Kidney tubule cell (primary cell): ENCODE results near the gene CCDC102B.
"Not testable (repeated sequence)": the region's sequence is repeated elsewhere in the genome, so short reads cannot be mapped to it uniquely, and the experiment has no call there.

ENCODE experiments used
- DNase-seq: peaks from one replicate; pipeline ENCODE4 v3.0.0-alpha.2; 2018; ENCODE audit warnings: low spot score

Gene CCDC102B

DNA sequence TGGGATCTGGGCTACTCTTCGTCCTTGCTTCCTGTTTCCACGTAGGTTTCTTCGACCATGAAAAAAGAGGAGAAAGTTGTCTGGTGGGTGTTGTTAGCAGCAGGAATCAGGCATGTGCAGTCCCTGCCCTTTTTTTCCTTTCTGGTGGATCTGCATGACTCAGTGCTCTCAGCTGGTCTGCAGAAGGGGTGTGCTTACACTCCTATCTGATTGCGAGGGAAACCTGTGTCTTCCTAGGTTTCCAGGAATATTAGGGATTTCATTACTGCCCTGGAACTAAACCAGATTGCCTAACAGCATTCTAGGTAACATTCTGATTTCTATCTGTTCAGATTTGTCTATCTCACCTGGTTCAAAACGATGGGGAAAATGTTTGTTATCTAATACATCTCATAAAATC lies 174.3 kb downstream of the CCDC102B start:
- DNase-seq: no peak

DNA sequence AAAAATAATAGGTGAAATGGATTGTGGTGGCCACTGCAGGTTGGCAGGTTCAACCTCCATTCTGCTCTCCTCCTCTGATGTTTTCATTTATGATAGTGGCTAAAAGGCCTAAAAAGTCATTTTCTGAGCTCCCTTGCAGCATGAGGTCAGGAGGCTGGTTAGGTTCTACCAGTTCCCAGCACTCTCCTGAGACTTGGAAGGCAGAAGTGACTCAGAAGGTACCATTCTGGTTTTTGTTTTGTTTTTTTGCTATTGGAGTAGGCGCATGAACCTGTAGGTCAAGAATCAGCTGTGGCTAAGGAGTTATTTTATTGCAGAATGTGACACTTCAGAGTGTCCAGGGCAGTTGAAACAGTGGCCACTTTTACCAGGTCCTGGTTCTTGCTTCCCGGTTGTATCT lies 181.9 kb downstream of the CCDC102B start:
- DNase-seq: no peak

DNA sequence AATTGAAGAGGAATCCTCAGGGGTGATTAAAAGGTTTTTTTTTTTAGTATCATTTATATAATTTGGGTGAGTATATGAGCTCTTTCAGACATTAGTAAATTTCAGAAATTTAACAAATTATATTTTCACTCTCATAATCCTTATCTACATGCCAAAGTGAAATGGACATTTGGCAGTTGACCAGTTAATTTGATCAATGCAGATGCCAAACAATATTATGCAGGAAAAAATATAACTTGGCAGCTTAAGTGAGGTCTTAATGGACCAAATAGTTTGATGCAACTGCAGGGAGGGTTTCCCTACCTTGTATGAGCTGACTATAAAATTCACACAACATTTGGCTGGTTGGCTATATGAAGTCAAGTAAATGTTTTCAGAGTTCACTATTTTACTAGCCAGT lies 185.2 kb downstream of the CCDC102B start:
- DNase-seq: no peak

DNA sequence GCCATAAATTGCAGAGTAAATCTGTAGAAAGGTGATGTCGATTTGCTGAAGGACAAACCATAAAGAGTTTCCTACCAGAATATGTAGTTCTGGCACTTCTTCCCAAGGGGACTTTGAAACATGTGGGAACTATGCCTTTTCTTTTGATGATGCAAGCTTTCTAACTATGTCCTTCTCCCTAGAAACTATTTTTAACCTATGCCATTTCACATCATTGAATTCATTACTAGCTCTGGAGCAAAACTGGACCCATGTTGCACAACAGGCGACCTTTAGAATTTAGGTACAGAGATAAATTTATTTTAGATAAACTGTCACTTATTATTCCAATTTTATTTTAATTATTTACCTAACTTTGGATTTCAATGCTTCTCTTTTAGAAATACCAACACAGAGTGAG lies 186.5 kb downstream of the CCDC102B start:
- DNase-seq: no peak

DNA sequence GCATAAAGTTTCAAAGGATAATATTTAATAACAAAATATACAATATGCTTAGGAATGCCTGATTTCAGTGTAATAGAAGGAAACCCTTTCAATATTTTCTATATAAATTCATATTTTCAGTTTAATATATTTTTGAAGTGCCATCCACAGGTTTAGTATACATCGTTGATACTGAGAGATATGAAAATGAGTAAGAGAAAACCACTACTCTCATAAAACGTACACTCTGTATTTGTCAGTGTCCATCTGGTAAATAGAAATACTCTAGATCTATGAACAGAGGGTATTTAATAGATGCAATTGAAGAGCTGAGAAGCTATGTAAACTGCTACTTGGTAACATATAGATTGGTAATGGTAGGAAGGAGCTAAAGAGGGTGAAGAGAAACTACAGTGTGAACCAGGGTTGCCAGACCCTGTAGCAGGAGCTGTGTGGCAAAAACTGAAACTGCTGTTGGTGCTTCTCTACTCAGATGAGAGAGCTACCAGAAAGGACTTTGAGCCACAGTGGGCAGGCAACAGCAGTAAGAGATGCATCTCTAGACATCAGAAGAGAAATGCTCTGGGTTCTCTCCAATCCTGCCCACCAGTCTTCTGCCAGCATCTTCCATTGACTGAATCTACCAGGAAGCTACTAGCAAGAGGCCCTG lies 187.4 kb downstream of the CCDC102B start:
- no peak for DNase-seq

DNA sequence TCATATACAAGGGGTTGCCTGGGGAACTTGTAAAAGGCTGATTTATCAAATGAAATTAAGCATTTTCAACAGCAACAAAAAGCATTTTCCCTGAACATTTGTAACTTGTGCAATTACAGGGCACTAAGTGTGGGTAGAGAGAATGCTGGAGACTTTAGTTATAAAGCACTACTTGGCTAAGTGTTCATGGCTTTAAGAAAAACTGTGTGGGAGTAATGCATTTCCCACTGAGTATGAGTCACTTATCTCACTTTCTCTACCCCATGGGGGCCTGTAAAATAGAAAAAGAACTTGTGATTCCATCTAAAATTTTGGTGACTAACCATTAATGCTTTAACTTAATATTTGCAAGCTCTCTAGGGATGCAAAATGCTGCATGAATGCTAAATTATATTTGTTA lies 193.4 kb downstream of the CCDC102B start:
- no peak for DNase-seq

DNA sequence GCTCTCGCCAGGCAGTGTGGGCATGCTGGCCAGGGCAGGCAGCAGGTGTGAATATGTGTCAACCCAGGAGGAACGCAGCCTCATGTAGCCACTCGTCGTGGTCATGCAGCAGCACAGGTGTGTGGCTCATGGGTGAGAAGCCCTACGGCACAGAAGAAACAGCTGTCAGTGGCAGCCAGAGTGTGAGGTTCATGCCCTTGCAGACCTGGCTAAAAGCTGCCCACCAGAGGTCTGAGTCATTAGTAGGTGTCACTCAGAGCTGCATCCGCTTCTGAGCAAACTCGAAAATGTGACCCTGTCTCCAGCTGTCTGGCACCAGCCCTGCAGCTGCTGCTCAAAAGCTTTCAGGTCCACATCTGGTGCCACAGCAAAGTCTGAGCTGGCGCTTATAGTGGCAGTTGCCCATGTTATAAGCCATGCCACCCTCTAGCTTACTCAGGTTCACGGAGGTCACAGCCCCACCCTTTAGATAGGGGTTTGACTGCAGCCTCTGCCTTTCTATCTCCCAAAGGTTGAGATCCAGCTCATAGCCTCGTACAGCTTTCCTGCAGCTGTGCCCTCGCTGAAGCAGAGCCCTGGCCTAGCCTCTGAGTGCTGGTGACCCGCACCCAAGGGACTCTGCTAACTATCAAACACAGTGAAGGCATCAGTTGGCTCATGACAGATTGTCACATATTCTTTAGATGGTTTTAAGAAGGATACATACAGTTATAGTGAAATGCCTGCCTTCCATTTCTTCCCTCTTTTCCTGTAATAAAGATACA lies 195.0 kb downstream of the CCDC102B start:
- no peak for DNase-seq

DNA sequence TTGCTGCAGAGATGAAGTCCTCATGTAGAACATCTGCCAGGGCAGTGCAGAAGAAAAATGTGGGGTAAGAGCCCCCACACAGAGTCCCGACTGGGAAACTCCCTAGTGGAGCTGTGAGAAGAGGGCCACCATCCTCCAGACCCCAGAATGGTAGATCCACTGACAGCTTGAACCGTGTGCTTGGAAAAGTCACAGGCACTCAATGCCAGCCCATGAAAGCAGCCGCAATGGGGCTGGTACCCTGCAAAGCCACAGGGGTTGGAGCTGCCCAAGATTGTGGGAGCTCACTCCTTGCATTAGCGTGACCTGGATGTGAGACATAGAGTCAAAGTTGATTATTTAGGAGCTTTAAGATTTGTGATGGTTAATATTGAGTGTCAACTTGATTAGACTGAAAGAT lies 197.8 kb downstream of the CCDC102B start:
- no peak for DNase-seq

DNA sequence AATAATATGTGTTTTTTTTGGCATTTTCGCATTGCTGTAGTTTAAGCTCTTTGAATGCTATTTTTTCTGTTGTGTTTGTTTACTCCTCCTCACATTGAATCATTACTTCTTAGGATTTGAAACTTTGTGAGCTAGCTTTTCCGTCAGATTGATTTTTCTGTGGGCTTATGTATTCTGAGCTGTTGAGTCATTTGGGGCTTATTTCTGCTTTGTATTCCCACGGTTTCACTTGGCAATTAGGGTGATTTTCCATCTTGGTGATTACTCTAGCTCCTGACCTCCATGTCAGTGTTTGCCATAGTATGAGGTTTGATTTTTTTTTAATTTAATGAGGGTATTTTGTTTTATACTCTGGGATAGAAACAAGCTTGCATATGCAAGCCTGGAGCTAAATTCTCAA lies 200.0 kb downstream of the CCDC102B start:
- no peak for DNase-seq

DNA sequence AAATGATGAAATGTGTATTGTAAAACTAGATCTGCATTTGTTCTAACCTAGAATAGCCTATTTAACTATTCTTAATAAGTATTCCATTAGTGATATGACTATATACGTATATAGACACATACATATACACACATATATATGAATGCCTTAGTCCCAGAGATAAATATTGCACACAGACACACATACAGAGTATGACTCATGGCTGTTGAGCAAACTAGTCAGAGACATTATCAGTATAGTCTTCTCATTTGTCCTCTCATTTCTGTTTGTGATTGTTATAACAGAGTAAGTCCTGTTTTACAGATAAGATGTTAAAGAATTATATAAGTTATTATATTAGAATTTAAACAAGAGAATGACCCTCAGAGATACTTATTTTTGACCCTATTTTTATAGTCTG lies 202.5 kb downstream of the CCDC102B start:
- no peak for DNase-seq

DNA sequence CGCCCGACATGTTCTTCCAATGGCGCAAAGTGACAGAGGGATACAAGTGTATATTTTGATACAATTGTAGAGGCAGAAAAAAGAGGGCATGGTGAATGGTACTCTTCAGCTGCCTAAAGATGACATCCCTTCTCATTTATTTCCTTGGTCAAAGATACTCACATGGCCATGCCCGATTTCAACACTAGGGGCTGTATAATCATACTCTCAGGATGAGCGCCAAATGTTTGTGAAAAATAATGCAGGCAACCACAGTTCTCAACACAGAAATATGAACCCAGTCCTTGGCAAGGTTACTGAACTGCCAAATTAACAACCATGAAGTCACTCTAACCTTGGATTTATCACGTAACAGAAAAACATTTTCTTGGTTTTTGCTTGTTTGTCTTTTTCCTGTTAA lies 204.4 kb downstream of the CCDC102B start:
- DNase-seq: no peak

DNA sequence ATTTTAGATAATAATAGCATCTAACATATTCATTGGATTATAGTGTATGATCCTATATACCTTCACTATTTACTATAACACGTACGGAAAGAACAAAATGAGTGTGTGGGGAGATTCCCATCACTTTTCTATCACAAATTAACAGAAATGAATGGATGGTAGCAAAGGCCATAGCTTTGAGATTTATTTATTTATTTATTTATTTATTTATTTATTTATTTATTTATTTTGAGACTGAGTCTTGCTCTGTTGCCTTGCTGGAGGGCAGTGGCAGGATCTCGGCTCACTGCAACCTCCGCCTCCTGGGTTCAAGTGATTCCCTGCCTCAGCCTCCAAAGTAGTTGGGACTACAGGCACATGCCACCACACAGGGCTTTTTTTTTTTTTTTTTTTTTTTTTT lies 208.3 kb downstream of the CCDC102B start:
- not testable (repeated sequence) for DNase-seq

DNA sequence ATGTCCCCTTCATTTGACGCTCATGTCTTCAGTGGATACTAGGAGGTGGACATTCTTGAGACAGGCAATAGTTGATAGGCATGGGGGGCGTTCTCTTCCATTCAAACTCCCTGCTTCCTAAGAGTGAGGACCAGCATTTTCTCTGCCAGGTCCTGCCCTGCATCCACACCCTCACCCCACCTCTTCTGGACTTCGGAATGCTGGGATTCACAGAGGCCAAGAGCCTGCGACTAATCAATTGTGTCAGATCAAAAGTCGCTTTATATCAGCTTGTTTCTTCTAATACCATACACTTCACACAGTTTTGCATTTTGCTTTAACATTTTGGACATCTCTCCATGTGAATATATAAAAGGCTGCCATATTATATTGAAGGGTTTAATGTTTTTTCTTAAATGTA lies 210.7 kb downstream of the CCDC102B start:
- no peak for DNase-seq

DNA sequence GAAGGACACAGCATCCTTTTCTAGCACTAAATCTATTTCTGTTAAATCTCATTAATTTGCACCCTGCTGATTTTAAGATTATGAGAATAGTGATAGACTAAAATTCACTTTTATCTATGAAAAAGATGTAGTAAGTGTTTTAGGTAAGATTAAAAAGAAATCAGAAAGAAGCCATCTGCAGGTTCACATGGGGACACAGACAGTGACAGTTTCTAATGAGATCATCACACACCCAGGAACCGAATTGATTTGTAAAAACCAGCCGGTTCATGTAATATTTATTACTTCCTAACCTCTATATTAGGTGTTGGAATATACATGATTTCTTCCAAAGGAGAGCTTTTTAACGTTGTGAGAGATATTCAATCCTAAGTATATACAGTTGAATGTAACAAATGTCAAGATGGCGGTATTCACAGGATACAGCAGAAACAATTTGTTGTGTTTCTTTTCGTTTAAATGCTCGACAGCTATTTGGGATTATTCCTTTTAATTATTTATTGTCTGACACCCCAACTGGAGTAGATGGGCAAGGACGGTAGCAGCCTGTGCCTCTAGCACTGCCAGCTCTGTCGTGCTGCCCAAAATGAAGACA lies 223.4 kb downstream of the CCDC102B start:
- no peak for DNase-seq

DNA sequence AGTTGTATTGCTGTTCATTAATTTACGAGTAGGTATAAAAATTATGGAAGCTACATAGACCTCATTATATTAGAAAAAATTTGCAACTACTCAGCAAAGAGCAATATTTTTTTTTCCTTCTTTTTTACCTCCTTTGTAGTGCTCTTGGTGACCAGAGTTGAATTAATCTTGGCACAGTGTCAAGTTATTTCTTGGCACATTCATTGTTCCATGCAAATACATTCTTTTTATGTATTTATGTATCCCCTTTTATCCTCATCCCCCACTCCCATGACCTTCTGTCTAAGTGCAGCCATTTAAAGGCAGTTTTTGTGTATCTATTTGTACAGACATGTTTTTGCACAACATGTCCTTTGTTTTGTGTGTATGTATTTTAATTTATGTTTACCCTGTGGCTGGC lies 224.5 kb downstream of the CCDC102B start:
- DNase-seq: no peak

DNA sequence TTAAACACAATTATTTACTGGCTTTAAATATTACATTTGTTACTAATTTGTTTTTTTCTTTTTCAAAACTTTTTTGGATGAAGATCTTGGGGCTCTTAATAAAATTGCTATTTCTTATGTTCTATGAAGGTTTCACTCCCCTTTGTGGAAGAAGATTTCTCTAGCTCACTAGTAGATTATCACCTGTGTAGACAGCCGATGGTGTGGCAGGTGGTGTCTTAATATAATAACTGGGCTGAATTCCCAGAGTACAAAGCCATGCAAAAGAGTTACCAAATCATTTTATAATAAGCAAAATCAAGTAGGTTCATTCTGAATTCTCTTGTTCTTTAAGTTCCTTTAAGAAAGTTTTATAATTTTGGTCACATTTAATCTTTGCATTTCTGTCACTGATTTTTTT lies 233.7 kb downstream of the CCDC102B start:
- DNase-seq: no peak

DNA sequence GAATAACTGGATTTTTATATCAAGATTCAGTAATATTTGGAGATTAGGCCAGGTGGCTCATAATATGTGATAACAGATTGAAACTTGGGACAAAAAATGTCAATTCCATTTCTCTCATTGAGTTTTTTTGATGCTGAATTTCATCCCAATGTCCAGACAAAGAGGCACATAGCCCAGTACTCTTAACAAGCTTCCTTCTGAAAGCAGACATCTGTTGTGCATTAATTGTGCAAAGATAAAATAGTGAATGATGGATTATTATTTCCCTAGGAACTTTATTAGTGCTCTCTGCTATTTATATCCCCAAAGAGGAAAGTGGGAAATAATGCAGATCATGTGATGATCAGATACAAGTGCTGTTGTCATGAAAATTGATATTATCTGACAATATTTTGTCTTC lies 234.1 kb downstream of the CCDC102B start:
- no peak for DNase-seq

DNA sequence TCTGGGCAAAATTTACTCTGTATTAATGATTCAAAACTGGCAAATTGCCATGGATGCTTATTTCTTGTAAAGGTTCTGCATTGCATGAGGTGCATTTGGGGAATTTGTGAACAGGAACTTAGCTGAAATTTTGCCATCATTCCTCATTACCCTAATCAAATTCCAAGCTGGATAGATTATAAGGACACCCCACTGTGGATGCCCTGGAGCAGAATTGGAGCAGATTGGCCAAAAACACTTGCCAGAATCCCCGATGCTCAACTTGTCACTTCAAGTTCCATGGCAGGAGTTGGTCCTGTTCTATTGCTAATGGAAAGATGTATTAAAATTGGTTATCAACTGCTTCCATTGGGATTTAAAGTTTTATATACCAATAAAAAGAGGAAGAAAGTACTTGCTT lies 237.9 kb downstream of the CCDC102B start:
- no peak for DNase-seq

DNA sequence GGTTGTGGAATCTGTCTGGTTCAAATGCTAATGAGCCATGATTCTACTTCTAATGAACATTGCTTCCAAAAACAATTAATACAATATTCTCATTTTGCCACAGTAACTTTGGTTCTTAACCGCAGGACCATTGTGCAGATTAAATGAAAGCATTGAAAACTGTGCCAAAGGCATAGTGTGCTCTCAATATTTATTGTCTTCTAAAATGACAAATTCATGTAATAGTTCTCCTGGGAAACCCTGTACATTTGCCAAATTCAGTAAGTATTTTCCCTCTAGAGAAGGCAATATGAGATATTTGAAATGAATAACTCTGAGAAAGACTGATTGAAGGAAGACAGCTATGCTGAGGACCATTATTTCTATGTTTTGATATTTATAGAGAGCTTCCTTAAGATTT lies 246.3 kb downstream of the CCDC102B start:
- no peak for DNase-seq

DNA sequence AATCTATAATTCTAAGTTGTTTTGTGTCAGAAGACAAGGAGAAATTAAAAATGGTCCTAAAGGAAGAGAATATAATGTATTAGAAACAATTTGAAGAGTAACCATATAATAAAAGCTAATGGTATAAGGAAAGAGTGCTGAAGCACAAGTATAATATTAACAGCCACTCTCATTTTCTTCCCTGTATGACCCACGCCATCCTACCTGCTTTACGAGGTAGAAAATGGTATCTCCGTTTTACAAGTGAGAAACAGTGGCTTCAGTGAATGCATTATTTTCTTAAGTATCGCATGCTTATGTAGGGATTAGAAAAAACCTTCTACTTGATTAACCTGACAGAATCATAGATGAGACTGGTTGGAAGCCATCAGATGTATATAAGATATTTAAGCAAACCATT lies 266.2 kb downstream of the CCDC102B start:
- peak; percentile 50 for DNase-seq

DNA sequence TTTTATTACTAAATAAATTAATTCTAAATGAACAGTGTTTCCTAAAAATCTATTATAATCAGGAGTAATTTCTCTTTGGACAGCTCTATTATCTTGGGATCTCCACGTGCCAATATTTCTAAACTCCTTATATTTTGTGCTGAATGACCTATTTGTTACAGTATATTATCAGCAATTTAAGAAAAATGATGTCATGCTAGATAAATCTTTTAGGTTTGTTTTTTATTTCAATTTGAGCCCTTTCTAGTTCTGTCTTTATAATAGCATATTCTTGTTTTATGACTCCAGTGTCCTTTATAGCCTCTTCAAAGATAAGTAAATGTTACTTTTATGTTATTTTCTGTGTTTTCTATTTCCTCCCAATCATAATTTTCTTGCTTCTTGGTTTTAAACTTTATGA lies 269.2 kb downstream of the CCDC102B start:
- no peak for DNase-seq

DNA sequence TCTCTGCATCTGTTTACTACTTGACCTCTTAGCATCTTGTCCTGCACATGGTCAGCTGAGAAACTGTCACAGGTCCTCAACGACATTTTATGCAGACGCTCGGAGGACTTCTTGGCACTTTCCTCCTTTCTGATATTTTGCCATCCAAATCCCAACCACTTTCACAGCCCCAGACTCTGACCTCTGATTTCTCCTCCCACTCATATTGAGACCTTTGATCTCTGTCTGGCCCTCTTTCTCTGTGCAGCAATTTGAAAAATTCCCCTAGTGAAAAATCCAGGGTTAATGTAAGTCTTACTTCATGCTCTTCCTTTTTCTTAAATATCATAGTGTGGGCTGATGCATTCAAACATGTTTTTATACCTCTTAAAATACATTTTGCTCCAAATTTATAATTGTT lies 273.8 kb downstream of the CCDC102B start:
- no peak for DNase-seq

DNA sequence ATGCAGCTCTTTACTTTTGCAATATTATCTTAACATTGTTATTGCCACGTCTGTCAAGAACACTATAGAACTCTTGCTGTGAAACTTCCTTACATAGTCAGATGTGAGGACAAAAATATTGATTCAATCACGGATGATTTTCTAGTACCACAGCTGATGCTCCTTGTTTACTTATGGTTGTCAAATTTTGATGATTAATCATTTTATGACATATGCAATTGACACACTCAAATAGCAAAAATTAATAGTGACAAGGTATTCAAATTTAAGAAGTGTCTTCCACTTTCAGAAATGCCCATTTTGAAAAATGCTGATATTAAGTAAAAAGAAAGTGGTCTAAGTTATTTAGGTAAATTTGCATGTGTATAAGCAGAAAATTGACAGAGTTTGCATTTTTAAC lies 284.0 kb downstream of the CCDC102B start:
- DNase-seq: no peak

DNA sequence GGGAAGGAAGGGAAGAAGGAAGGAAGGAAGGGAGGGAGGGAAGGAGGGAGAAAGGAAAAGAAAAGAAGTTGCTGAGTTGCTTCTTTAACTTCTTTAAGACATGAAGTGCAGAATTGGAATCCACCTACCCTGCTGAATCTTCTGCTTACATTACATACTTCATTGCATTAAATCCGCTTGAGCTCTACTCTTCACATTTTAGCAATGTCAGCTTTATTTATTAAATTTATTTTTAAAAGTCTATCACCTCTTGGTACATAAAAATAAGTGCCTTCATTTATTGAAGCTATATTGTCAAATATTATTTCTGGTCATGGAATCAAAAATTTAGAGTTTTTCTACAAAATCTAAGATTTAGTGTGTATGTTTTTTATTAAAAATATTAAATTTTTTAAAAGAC lies 284.6 kb downstream of the CCDC102B start:
- no peak for DNase-seq
